Liver (tissue), 9 donors: ENCODE measurements around the gene CIPC. TPM values are rescaled to one million over a fixed set of nuclear protein-coding genes. Genes with fewer than 3 reads are reported as not detected.

Experiments
- DNase-seq: peaks from one replicate; pipeline ENCODE4 v3.0.0-alpha.2; 2017; ENCODE audit warnings: low spot score
- H3K27ac ChIP-seq, 2 donors: one replicate each; pipeline ENCODE4 v1.7.0; 2013; ENCODE audit warnings: inconsistent platforms in 2 of 2, low read length in 2 of 2, control low read depth in 1 of 2, low read depth in 1 of 2, mild to moderate bottlenecking in 1 of 2
- H3K27me3 ChIP-seq, 4 donors: one replicate each; pipeline versions ENCODE4 v1.6.1 to v1.7.0; 2013; ENCODE audit warnings: low read length in 3 of 4, inconsistent platforms in 1 of 4, mild to moderate bottlenecking in 1 of 4, moderate library complexity in 1 of 4; ENCODE audit not compliant: control insufficient read depth in 4 of 4, insufficient read depth in 4 of 4
- H3K36me3 ChIP-seq, 4 donors: one replicate each; pipeline versions ENCODE4 v1.6.1 to v1.7.0; 2013; ENCODE audit warnings: low read length in 3 of 4, mild to moderate bottlenecking in 3 of 4, low read depth in 1 of 4, moderate library complexity in 1 of 4; ENCODE audit not compliant: control insufficient read depth in 4 of 4, insufficient read depth in 3 of 4
- H3K4me1 ChIP-seq, 4 donors: one replicate each; pipeline versions ENCODE4 v1.6.1 to v1.7.0; 2013; ENCODE audit warnings: low read length in 3 of 4, mild to moderate bottlenecking in 3 of 4, moderate library complexity in 1 of 4; ENCODE audit not compliant: control insufficient read depth in 4 of 4, insufficient read depth in 4 of 4
- H3K4me3 ChIP-seq, 3 donors: one replicate each; pipeline versions ENCODE4 v1.6.1 to v1.7.0; 2013; ENCODE audit warnings: low read length in 3 of 3, control low read depth in 1 of 3, low read depth in 1 of 3, mild to moderate bottlenecking in 1 of 3
- H3K9ac ChIP-seq, 2 donors: one replicate each; pipeline ENCODE4 v1.7.0; 2013; ENCODE audit warnings: low read length in 2 of 2, mild to moderate bottlenecking in 2 of 2, moderate library complexity in 2 of 2, control low read depth in 1 of 2, low read depth in 1 of 2
- H3K9me3 ChIP-seq, 4 donors: one replicate each; pipeline versions ENCODE4 v1.6.1 to v1.7.0; 2013; ENCODE audit warnings: low read length in 3 of 4; ENCODE audit not compliant: control insufficient read depth in 4 of 4
- EGR1 ChIP-seq, 2 donors: IDR thresholded peaks; 2 replicates each; pipeline ENCODE4 v1.6.1; 2016 to 2018; ENCODE audit warnings: antibody characterized with exemption in 2 of 2, low read depth in 2 of 2
- FOXA1 ChIP-seq: IDR thresholded peaks from 2 replicates; pipeline ENCODE4 v1.6.1; 2016; ENCODE audit warnings: antibody characterized with exemption
- FOXA2 ChIP-seq: IDR thresholded peaks from 2 replicates; pipeline ENCODE4 v1.6.1; 2016; ENCODE audit warnings: antibody characterized with exemption
- HNF4A ChIP-seq, 2 donors: conservative IDR thresholded peaks; 2 replicates each; pipeline ENCODE4 v1.6.1; 2016; ENCODE audit warnings: antibody characterized with exemption in 2 of 2, mild to moderate bottlenecking in 2 of 2
- HNF4G ChIP-seq: IDR thresholded peaks from 2 replicates; pipeline ENCODE4 v1.6.1; 2016; ENCODE audit warnings: antibody characterized with exemption
- JUND ChIP-seq, 2 donors: IDR thresholded peaks; 2 replicates each; pipeline ENCODE4 v1.6.1; 2016; ENCODE audit warnings: antibody characterized with exemption in 2 of 2
- NR2F2 ChIP-seq: IDR thresholded peaks from 2 replicates; pipeline ENCODE4 v1.6.1; 2016; ENCODE audit warnings: antibody characterized with exemption
- RAD21 ChIP-seq, 2 donors: IDR thresholded peaks; 2 replicates each; pipeline ENCODE4 v1.6.1; 2016; ENCODE audit warnings: antibody characterized with exemption in 2 of 2, mild to moderate bottlenecking in 2 of 2
- RXRA ChIP-seq, 2 donors: IDR thresholded peaks; 2 replicates each; pipeline ENCODE4 v1.6.1; 2017 to 2018; ENCODE audit warnings: antibody characterized with exemption in 2 of 2, mild to moderate bottlenecking in 1 of 2
- SP1 ChIP-seq: IDR thresholded peaks from 2 replicates; pipeline ENCODE4 v1.6.1; 2018; ENCODE audit warnings: antibody characterized with exemption, mild to moderate bottlenecking
- TAF1 ChIP-seq: conservative IDR thresholded peaks from 2 replicates; pipeline ENCODE4 v1.6.1; 2016; ENCODE audit warnings: antibody characterized with exemption, mild to moderate bottlenecking
- YY1 ChIP-seq: IDR thresholded peaks from 2 replicates; pipeline ENCODE4 v1.6.1; 2016; ENCODE audit warnings: antibody characterized with exemption, mild to moderate bottlenecking
- WGBS: extraction: QIAGEN DNeasy Blood & Tissue Kit; methylation state at CpG from one replicate; pipeline ENCODE4 v1.1.7; 2013; 5-methylcytosine and 5-hydroxymethylcytosine counted together
- polyA plus RNA-seq, 2 donors: library from polyadenylated mRNA; stranded (reverse) in 1 of 2; unstranded in 1 of 2; fragments of 200-250 nt in 1 of 2; fragments of >200 nt in 1 of 2; fragmentation: Nextera tagmentation in 1 of 2; extraction: Ambion mirVana in 1 of 2; gene quantifications; one replicate each; pipeline versions ENCODE4 v1.2.1 to v1.2.3, GENCODE V29; 2013 to 2015
- total RNA-seq, 2 donors: library from RNA; depleted of rRNA; stranded (reverse); fragments of >200 nt; gene quantifications; one replicate each; pipeline ENCODE4 v1.2.3, GENCODE V29; 2014
- TF ChIP-seq, protein P1 (sequence below): IDR thresholded peaks from 2 replicates; pipeline ENCODE4 v1.6.1; 2016; ENCODE audit warnings: antibody characterized with exemption
- TF ChIP-seq, protein P2 (sequence below): IDR thresholded peaks from 2 replicates; pipeline ENCODE4 v1.6.1; 2016; ENCODE audit warnings: antibody characterized with exemption
- TF ChIP-seq, protein P3 (sequence below): IDR thresholded peaks from 2 replicates; pipeline ENCODE4 v1.6.1; 2016; ENCODE audit warnings: antibody characterized with exemption, mild to moderate bottlenecking
- TF ChIP-seq, protein P4 (sequence below): fragments of 150-350 bp; IDR thresholded peaks from 2 replicates; pipeline ENCODE4 v1.5.1; 2017; ENCODE audit warnings: improper control_type of control experiment, low read depth, low read length; ENCODE audit not compliant: missing input control
- donor health status: healthy.
- donor health status: healthy.
- donor health status: healthy.
- donor health status: healthy.
- donor health status: healthy.

Gene CIPC
- total and polyA plus RNA-seq, 4 donors: 5.2 to 17.8 (median 6.7) TPM

DNA sequence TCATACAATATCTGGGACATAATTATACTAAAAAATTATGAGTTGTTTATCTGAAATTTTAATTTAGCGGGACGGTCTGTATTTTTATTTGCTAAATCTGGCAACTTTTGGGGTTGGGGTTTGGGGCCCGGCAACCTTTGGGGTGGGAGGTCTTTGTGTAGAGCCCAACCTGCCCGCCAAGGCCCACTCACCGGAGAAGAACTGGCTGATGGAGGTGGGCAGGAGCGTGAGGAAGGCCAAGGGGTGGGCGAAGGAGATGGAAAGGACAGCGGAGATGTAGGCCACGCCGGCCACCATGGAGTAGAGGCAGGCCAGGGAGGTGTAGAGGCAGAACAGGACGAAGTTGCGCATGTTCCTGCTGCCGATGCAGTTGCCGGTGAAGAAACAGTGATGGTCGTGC is 41.0 kb downstream of the CIPC start:
- peaks cover 14 to 25% (median 17%) of the 10 kb centered on the region in 4 donors for H3K4me1 ChIP-seq
- H3K36me3 ChIP-seq: no peaks in the 10 kb centered on the region
- H3K4me3 ChIP-seq: no peak overlapping the region
- H3K27ac ChIP-seq: no peak overlapping the region
- DNase-seq: no peak
- H3K27me3 ChIP-seq: peaks cover 5 to 11% (median 8%) of the 10 kb centered on the region in 4 donors
- no peaks in the 10 kb centered on the region for H3K9me3 ChIP-seq
- no peak overlapping the region for H3K9ac ChIP-seq
- TF ChIP-seq YY1 (no peak), EGR1 (IDR thresholded peaks at IDR 0.05; ENCODE audit: low read depth in 2 of 2) (no peak), FOXA2 (no peak), RAD21 (IDR thresholded peaks at IDR 0.05) (no peak), RXRA (IDR thresholded peaks at IDR 0.05) (no peak), TAF1 (no peak), SP1 (no peak), JUND (IDR thresholded peaks at IDR 0.05) (no peak), NR2F2 (no peak), FOXA1 (no peak), HNF4A (conservative IDR thresholded peaks at IDR 0.05) (no peak), HNF4G (no peak)
- TF ChIP-seq, protein P1, sequence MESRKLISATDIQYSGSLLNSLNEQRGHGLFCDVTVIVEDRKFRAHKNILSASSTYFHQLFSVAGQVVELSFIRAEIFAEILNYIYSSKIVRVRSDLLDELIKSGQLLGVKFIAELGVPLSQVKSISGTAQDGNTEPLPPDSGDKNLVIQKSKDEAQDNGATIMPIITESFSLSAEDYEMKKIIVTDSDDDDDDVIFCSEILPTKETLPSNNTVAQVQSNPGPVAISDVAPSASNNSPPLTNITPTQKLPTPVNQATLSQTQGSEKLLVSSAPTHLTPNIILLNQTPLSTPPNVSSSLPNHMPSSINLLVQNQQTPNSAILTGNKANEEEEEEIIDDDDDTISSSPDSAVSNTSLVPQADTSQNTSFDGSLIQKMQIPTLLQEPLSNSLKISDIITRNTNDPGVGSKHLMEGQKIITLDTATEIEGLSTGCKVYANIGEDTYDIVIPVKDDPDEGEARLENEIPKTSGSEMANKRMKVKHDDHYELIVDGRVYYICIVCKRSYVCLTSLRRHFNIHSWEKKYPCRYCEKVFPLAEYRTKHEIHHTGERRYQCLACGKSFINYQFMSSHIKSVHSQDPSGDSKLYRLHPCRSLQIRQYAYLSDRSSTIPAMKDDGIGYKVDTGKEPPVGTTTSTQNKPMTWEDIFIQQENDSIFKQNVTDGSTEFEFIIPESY: no peak
- TF ChIP-seq, protein P2, sequence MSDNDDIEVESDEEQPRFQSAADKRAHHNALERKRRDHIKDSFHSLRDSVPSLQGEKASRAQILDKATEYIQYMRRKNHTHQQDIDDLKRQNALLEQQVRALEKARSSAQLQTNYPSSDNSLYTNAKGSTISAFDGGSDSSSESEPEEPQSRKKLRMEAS: no peak
- TF ChIP-seq, protein P3, sequence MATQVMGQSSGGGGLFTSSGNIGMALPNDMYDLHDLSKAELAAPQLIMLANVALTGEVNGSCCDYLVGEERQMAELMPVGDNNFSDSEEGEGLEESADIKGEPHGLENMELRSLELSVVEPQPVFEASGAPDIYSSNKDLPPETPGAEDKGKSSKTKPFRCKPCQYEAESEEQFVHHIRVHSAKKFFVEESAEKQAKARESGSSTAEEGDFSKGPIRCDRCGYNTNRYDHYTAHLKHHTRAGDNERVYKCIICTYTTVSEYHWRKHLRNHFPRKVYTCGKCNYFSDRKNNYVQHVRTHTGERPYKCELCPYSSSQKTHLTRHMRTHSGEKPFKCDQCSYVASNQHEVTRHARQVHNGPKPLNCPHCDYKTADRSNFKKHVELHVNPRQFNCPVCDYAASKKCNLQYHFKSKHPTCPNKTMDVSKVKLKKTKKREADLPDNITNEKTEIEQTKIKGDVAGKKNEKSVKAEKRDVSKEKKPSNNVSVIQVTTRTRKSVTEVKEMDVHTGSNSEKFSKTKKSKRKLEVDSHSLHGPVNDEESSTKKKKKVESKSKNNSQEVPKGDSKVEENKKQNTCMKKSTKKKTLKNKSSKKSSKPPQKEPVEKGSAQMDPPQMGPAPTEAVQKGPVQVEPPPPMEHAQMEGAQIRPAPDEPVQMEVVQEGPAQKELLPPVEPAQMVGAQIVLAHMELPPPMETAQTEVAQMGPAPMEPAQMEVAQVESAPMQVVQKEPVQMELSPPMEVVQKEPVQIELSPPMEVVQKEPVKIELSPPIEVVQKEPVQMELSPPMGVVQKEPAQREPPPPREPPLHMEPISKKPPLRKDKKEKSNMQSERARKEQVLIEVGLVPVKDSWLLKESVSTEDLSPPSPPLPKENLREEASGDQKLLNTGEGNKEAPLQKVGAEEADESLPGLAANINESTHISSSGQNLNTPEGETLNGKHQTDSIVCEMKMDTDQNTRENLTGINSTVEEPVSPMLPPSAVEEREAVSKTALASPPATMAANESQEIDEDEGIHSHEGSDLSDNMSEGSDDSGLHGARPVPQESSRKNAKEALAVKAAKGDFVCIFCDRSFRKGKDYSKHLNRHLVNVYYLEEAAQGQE: no peak
- WGBS: 84% methylated on average over 15 of the region's 15 CpGs

DNA sequence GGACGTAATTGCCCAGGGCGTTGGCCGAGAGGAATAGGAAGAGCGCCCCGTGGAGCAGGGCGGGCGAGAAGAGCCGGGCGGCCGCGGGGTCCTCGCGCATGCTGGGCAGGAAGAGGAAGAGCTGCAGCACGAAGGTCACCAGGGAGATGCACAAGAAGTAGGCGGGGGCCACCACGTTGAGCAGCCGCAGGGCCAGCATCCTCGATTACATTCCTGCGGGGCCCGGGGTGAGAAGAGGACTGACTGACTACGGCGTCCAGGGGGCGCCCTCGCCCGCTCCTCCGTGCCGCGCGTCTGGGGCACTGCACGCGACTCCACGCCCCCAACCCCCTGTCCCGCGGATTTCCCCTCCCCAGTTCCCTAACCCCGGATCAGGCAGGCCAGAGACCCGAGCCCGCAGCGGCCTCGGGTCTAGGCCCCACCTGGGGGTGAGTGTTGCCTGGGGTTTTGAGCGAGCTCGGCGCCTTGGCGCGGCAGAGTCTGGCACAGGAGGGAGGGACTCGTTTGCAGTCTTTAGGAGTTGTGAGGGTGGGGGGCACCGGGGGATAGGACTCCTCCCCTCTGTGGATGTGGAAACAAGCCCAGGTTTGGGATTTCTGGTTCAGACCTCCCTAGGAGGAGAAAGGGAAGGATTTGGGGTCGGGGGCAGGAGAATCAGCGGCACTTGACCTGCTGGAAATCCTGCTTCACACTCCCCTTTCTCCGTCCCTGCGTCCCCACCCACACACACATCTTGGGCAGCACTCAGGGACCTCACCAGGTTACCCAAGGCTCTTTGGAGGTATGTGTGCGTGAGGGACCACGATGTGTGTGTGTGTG is 41.7 kb downstream of the CIPC start:
- no peak for DNase-seq
- Histone ChIP-seq H3K36me3 (no peaks in the 10 kb centered on the region), H3K27me3 (peaks cover 5 to 13% (median 9%) of the 10 kb centered on the region in 4 donors), H3K27ac (no peak overlapping the region), H3K4me3 (no peak overlapping the region), H3K9me3 (no peaks in the 10 kb centered on the region), H3K4me1 (peaks cover 14 to 25% (median 17%) of the 10 kb centered on the region in 4 donors), H3K9ac (no peak overlapping the region)
- WGBS: 3% methylated on average over 52 of the region's 52 CpGs
- TF ChIP-seq, protein P2: no peak
- TF ChIP-seq RXRA (IDR thresholded peaks at IDR 0.05) (no peak), TAF1 (no peak), HNF4G (no peak)
- TF ChIP-seq, protein P4, sequence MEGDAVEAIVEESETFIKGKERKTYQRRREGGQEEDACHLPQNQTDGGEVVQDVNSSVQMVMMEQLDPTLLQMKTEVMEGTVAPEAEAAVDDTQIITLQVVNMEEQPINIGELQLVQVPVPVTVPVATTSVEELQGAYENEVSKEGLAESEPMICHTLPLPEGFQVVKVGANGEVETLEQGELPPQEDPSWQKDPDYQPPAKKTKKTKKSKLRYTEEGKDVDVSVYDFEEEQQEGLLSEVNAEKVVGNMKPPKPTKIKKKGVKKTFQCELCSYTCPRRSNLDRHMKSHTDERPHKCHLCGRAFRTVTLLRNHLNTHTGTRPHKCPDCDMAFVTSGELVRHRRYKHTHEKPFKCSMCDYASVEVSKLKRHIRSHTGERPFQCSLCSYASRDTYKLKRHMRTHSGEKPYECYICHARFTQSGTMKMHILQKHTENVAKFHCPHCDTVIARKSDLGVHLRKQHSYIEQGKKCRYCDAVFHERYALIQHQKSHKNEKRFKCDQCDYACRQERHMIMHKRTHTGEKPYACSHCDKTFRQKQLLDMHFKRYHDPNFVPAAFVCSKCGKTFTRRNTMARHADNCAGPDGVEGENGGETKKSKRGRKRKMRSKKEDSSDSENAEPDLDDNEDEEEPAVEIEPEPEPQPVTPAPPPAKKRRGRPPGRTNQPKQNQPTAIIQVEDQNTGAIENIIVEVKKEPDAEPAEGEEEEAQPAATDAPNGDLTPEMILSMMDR: peak; percentile 6
